NOMO-1 (cell line): Measurements from ENCODE around the gene ARHGEF2.
"Not testable (repeated sequence)": the region's sequence is repeated elsewhere in the genome, so short reads cannot be mapped to it uniquely, and the experiment has no call there.

Experiments
- DNase-seq, 2 experiments: peaks; one replicate each; lab custom pipeline; 2025; ENCODE audit not compliant: unreplicated experiment in 2 of 2; lab: John Stamatoyannopoulos, UW

The ARHGEF2 gene

GRCh38 chr1:155946633-155947219, 31.6 kb downstream of the ARHGEF2 start:
- DNase-seq = no peak

GRCh38 chr1:155944444-155944799, 33.9 kb downstream of the ARHGEF2 start:
- peak; percentile 48 to 81 for DNase-seq

GRCh38 chr1:155942578-155943141, 35.7 kb downstream of the ARHGEF2 start:
- DNase-seq = no peak

- no peak for DNase-seq
Measured at GRCh38 chr1:155941845-155942531, 36.4 kb downstream of the ARHGEF2 start.

GRCh38 chr1:155940993-155941844, 37.1 kb downstream of the ARHGEF2 start, which contains the start of gene RXFP4:
RXFP4 (plus strand) TSS chr1:155941638; CDS start chr1:155941710, 72 bp downstream.
- peak; percentile 52 to 65 for DNase-seq

GRCh38 chr1:155940482-155940992, 37.8 kb downstream of the ARHGEF2 start:
- no peak for DNase-seq

GRCh38 chr1:155938220-155938627, 40.1 kb downstream of the ARHGEF2 start:
- peak; percentile 43 to 64 for DNase-seq

GRCh38 chr1:155934936-155935590, 43.3 kb downstream of the ARHGEF2 start:
- DNase-seq = no peak

- peak; percentile 99 to 100 for DNase-seq
Measured at GRCh38 chr1:155934097-155934935, 44.0 kb downstream of the ARHGEF2 start, which contains the start of gene KHDC4. KHDC4 (minus strand) TSS chr1:155934413; CDS start chr1:155934373, 40 bp downstream.

GRCh38 chr1:155933591-155934096, 44.7 kb downstream of the ARHGEF2 start:
- no peak for DNase-seq

- DNase-seq = no peak
Measured at GRCh38 chr1:155932487-155932886, 45.9 kb downstream of the ARHGEF2 start.

GRCh38 chr1:155932081-155932480, 46.3 kb downstream of the ARHGEF2 start:
- no peak for DNase-seq

GRCh38 chr1:155931332-155932038, 46.9 kb downstream of the ARHGEF2 start:
- DNase-seq = no peak

GRCh38 chr1:155930725-155931124, 47.6 kb downstream of the ARHGEF2 start:
- not testable (repeated sequence) for DNase-seq

- DNase-seq = no peak
Measured at GRCh38 chr1:155929057-155929456, 49.3 kb downstream of the ARHGEF2 start.

- no peak for DNase-seq
Measured at GRCh38 chr1:155925506-155925905, 52.8 kb downstream of the ARHGEF2 start.

- no peak for DNase-seq
Measured at GRCh38 chr1:155920717-155921116, 57.6 kb downstream of the ARHGEF2 start.

GRCh38 chr1:155919801-155920200, 58.5 kb downstream of the ARHGEF2 start:
- no peak for DNase-seq

- no peak for DNase-seq
Measured at GRCh38 chr1:155918660-155919059, 59.7 kb downstream of the ARHGEF2 start.
